ENCODE data around the gene KCNIP3.

GRCh38 chr2:95315801-95316411, 18.8 kb downstream of the KCNIP3 start:
- TF ChIP-seq CTCF (conservative IDR thresholded peaks at IDR 0.05) (no peak), EZH2 (IDR thresholded peaks at IDR 0.05; ENCODE audit: low read depth) (no peak)
